HEK293 (cell line): Measurements from ENCODE around the gene PROCA1.

Experiments used
- BCL11A ChIP-seq: fragments of 450-650 bp; formaldehyde crosslinking; IDR thresholded peaks from 2 replicates; pipeline ENCODE4 v1.5.1; 2016; ENCODE audit warnings: low read depth, missing biosample characterization, missing genetic modification characterization
- GFI1B ChIP-seq: fragments of 450-650 bp; formaldehyde crosslinking; IDR thresholded peaks from 2 replicates; pipeline ENCODE4 v1.5.1; 2016; ENCODE audit warnings: missing biosample characterization, missing genetic modification characterization
- TSHZ1 ChIP-seq: fragments of 450-650 bp; formaldehyde crosslinking; IDR thresholded peaks from 2 replicates; pipeline ENCODE4 v1.5.1; 2016; ENCODE audit warnings: missing biosample characterization, missing genetic modification characterization, borderline replicate concordance
- ZBTB8A ChIP-seq: fragments of 450-650 bp; formaldehyde crosslinking; IDR thresholded peaks from 2 replicates; pipeline ENCODE4 v1.5.1; 2016; ENCODE audit warnings: missing biosample characterization, missing genetic modification characterization
- ZEB2 ChIP-seq: fragments of 450-650 bp; formaldehyde crosslinking; IDR thresholded peaks from 2 replicates; pipeline ENCODE4 v1.5.1; 2016; ENCODE audit warnings: missing biosample characterization, missing genetic modification characterization
- ZNF146 ChIP-seq: fragments of 450-650 bp; formaldehyde crosslinking; IDR thresholded peaks from 2 replicates; pipeline ENCODE4 v1.5.1; 2016; ENCODE audit warnings: missing biosample characterization, missing genetic modification characterization
- ZNF148 ChIP-seq: fragments of 450-650 bp; formaldehyde crosslinking; IDR thresholded peaks from 2 replicates; pipeline ENCODE4 v1.5.0; 2017; ENCODE audit warnings: missing biosample characterization, missing genetic modification characterization, borderline replicate concordance
- ZNF169 ChIP-seq: fragments of 450-650 bp; formaldehyde crosslinking; IDR thresholded peaks from 2 replicates; pipeline ENCODE4 v1.5.1; 2016; ENCODE audit warnings: missing biosample characterization, missing genetic modification characterization
- ZNF223 ChIP-seq: fragments of 450-650 bp; formaldehyde crosslinking; IDR thresholded peaks from 2 replicates; pipeline ENCODE4 v1.5.1; 2016; ENCODE audit warnings: missing biosample characterization, missing genetic modification characterization
- ZNF280D ChIP-seq: fragments of 450-650 bp; formaldehyde crosslinking; IDR thresholded peaks from 2 replicates; pipeline ENCODE4 v1.5.1; 2016; ENCODE audit warnings: missing biosample characterization, missing genetic modification characterization
- ZNF335 ChIP-seq: fragments of 450-650 bp; formaldehyde crosslinking; conservative IDR thresholded peaks from 2 replicates; pipeline ENCODE4 v1.5.1; 2016; ENCODE audit warnings: missing biosample characterization, missing genetic modification characterization
- ZNF350 ChIP-seq: fragments of 450-650 bp; formaldehyde crosslinking; IDR thresholded peaks from 2 replicates; pipeline ENCODE4 v1.5.0; 2017; ENCODE audit warnings: missing biosample characterization, mild to moderate bottlenecking, missing genetic modification characterization
- ZNF362 ChIP-seq: fragments of 450-650 bp; formaldehyde crosslinking; IDR thresholded peaks from 2 replicates; pipeline ENCODE4 v1.5.1; 2016; ENCODE audit warnings: missing biosample characterization, missing genetic modification characterization
- ZNF391 ChIP-seq: fragments of 450-650 bp; formaldehyde crosslinking; IDR thresholded peaks from 2 replicates; pipeline ENCODE4 v1.5.1; 2016; ENCODE audit warnings: low read depth, missing biosample characterization, missing genetic modification characterization, borderline replicate concordance
- ZNF423 ChIP-seq: fragments of 450-650 bp; formaldehyde crosslinking; IDR thresholded peaks from 2 replicates; pipeline ENCODE4 v1.5.1; 2016; ENCODE audit warnings: missing biosample characterization, missing genetic modification characterization
- ZNF555 ChIP-seq: fragments of 450-650 bp; formaldehyde crosslinking; conservative IDR thresholded peaks from 2 replicates; pipeline ENCODE4 v1.5.1; 2017; ENCODE audit warnings: missing biosample characterization, mild to moderate bottlenecking, missing genetic modification characterization, inconsistent platforms
- ZNF660 ChIP-seq: fragments of 450-650 bp; IDR thresholded peaks from 2 replicates; pipeline ENCODE4 v1.5.1; 2018; ENCODE audit warnings: missing biosample characterization, mild to moderate bottlenecking, missing genetic modification characterization
- ZNF677 ChIP-seq: fragments of 450-650 bp; IDR thresholded peaks from 2 replicates; pipeline ENCODE4 v1.5.0; 2018; ENCODE audit warnings: missing biosample characterization, mild to moderate bottlenecking, missing genetic modification characterization, moderate library complexity
- ZNF76 ChIP-seq: fragments of 450-650 bp; formaldehyde crosslinking; IDR thresholded peaks from 2 replicates; pipeline ENCODE4; 2016; ENCODE audit warnings: low read depth, missing biosample characterization, missing genetic modification characterization, borderline replicate concordance
- ZNF777 ChIP-seq: fragments of 450-650 bp; formaldehyde crosslinking; IDR thresholded peaks from 2 replicates; pipeline ENCODE4 v1.5.1; 2017; ENCODE audit warnings: missing biosample characterization, missing genetic modification characterization, borderline replicate concordance
- ZNF785 ChIP-seq: fragments of 450-650 bp; formaldehyde crosslinking; IDR thresholded peaks from 2 replicates; pipeline ENCODE4 v1.5.1; 2016; ENCODE audit warnings: missing biosample characterization, missing genetic modification characterization
- ZNF830 ChIP-seq: fragments of 450-650 bp; IDR thresholded peaks from 2 replicates; pipeline ENCODE4 v1.5.0; 2018; ENCODE audit warnings: missing biosample characterization, missing genetic modification characterization, low read depth, mild to moderate bottlenecking, moderate library complexity
- ZNF843 ChIP-seq: fragments of 450-650 bp; formaldehyde crosslinking; IDR thresholded peaks from 2 replicates; pipeline ENCODE4 v1.5.1; 2016; ENCODE audit warnings: missing biosample characterization, missing genetic modification characterization
- ZSCAN18 ChIP-seq: fragments of 450-650 bp; formaldehyde crosslinking; IDR thresholded peaks from 2 replicates; pipeline ENCODE4 v1.5.1; 2016; ENCODE audit warnings: missing biosample characterization, missing genetic modification characterization
- ZSCAN5A ChIP-seq: fragments of 450-650 bp; formaldehyde crosslinking; IDR thresholded peaks from 2 replicates; pipeline ENCODE4 v1.5.1; 2016; ENCODE audit warnings: missing biosample characterization, missing genetic modification characterization

PROCA1 gene

GRCh38 chr17:28725166-28725659, 13.5 kb upstream of the PROCA1 start (continued):
- TF ChIP-seq ZNF148 (tag by site-specific recombination) (no peak), ZSCAN5A (0 out of 2 replicates have a peak, but pooled peaks have one; percentile 22), ZNF777 (tag by site-specific recombination) (no peak), ZBTB8A (no peak), ZNF423 (tag by site-specific recombination) (no peak), BCL11A (tag by site-specific recombination) (peak; percentile 100), ZNF555 (no peak), GFI1B (no peak), ZNF843 (peak; percentile 33), ZNF830 (tag by site-specific recombination) (no peak), ZNF660 (peak; percentile 1; the same call in 1 of the 2 replicates), ZNF146 (tag by site-specific recombination) (peak; percentile 2; the same call in 1 of the 2 replicates), ZNF391 (tag by site-specific recombination) (0 out of 2 replicates have a peak, but pooled peaks have one; percentile 40), ZSCAN18 (tag by site-specific recombination) (no peak), ZNF335 (no peak), ZNF76 (tag by site-specific recombination) (no peak), ZNF362 (no peak), ZNF785 (tag by site-specific recombination) (no peak), ZNF280D (tag by site-specific recombination) (no peak), ZNF169 (tag by site-specific recombination) (no peak), TSHZ1 (tag by site-specific recombination) (peak; percentile 27; the same call in 1 of the 2 replicates), ZNF677 (tag by site-specific recombination) (no peak), ZEB2 (peak; percentile 90), ZNF223 (tag by site-specific recombination) (no peak), ZNF350 (tag by site-specific recombination) (no peak)
